HepG2 (cell line): ENCODE results near the gene DSTN. TPM values are rescaled to one million over a fixed set of nuclear protein-coding genes. Genes with fewer than 3 reads are reported as not detected.

ENCODE experiments used
- ATAC-seq: fragments of 200-7000 bp; cut with Tn5 transposase; 3 replicates; pipeline ENCODE4 v1.9.1; 2020; ENCODE audit warnings: mild to moderate bottlenecking, moderate library complexity
- BruUV-seq: library from RNA; stranded (reverse); fragments of 400-500 nt; replicated peaks from 2 replicates; lab custom pipeline; 2021; lab: Mats Ljungman, UMichigan
- CTCF ChIA-PET: fragments of 300-600 bp; formaldehyde crosslinking; extraction: SDS; loops from one replicate; lab custom pipeline; 2021; ENCODE audit warnings: low total read pairs, inconsistent platforms, low intra/inter-chr PET ratio; lab: Yijun Ruan, JAX
- POLR2A ChIA-PET: fragments of 350-600 bp; sonication (Branson Sonifier 250); formaldehyde crosslinking; loops from one replicate; lab custom pipeline; 2020; ENCODE audit warnings: antibody characterized with exemption, inconsistent platforms; lab: Yijun Ruan, JAX
- DNase-seq: peaks from one replicate; pipeline ENCODE4 v3.0.0-alpha.2; 2015; ENCODE audit warnings: low spot score
- FAIRE-seq: peaks from 3 replicates; lab custom pipeline; 2011; peaks lifted over from hg19 to GRCh38; lab: Jason Lieb, UNC
- H2AFZ ChIP-seq: one replicate; pipeline ENCODE4 v1.6.1; 2011; ENCODE audit warnings: low read length, inconsistent platforms
- H3K27ac ChIP-seq: fragments of 300-600 bp; 3 replicates; pipeline ENCODE4 v1.8.0; 2011; ENCODE audit warnings: mixed run types, mild to moderate bottlenecking, mixed read lengths, low read length, inconsistent platforms; ENCODE audit not compliant: insufficient read depth; ENCODE audit errors: extremely low read length
- H3K27me3 ChIP-seq, 2 experiments: fragments of 200-600 bp in 1 of 2; 2 replicates in 1 of 2; 3 replicates in 1 of 2; pipeline versions ENCODE4 v1.6.0 to v1.8.0; 2011; ENCODE audit warnings: low read length in 2 of 2, mild to moderate bottlenecking in 2 of 2, moderate library complexity in 2 of 2, inconsistent platforms in 1 of 2; ENCODE audit not compliant: insufficient read depth in 2 of 2, control insufficient read depth in 1 of 2
- H3K36me3 ChIP-seq, 2 experiments: fragments of 200-600 bp in 1 of 2; replicated peaks in 1 of 2; 2 replicates in 1 of 2; 3 replicates in 1 of 2; pipeline versions ENCODE4 v1.5.1 to v1.8.0; 2011; ENCODE audit warnings: low read length in 2 of 2, inconsistent platforms in 1 of 2; ENCODE audit not compliant: insufficient read depth in 2 of 2, control insufficient read depth in 1 of 2
- H3K4me1 ChIP-seq: 2 replicates; pipeline ENCODE4 v1.5.1; 2012; ENCODE audit warnings: low read length, inconsistent platforms; ENCODE audit not compliant: insufficient read depth
- H3K4me2 ChIP-seq: 2 replicates; pipeline ENCODE4 v1.6.0; 2011; ENCODE audit warnings: low read depth, low read length, inconsistent platforms
- H3K4me3 ChIP-seq, 3 experiments: fragments of 200-600 bp in 1 of 3; sonication (generic), shearing (Covaris generic) in 1 of 3; replicated peaks in 1 of 3; 2 replicates each; pipeline ENCODE4 v1.5.1; 2011 to 2016; ENCODE audit warnings: low read length in 3 of 3, inconsistent platforms in 2 of 3, low read depth in 2 of 3, mild to moderate bottlenecking in 2 of 3, control low read depth in 1 of 3, mixed read lengths in 1 of 3; ENCODE audit not compliant: insufficient read depth in 1 of 3
- H3K79me2 ChIP-seq: one replicate; pipeline ENCODE4 v1.6.1; 2011; ENCODE audit warnings: low read length, inconsistent platforms; ENCODE audit not compliant: insufficient read depth
- H3K9ac ChIP-seq: 2 replicates; pipeline ENCODE4 v1.6.0; 2011; ENCODE audit warnings: mild to moderate bottlenecking, low read depth, low read length, inconsistent platforms; ENCODE audit not compliant: insufficient read depth
- H3K9me3 ChIP-seq: 2 replicates; pipeline ENCODE4 v1.5.1; 2012; ENCODE audit warnings: mild to moderate bottlenecking, low read length
- H4K20me1 ChIP-seq: 2 replicates; pipeline ENCODE4 v1.6.0; 2011; ENCODE audit warnings: inconsistent platforms, mild to moderate bottlenecking, low read length, moderate library complexity; ENCODE audit not compliant: insufficient read depth
- MTF1 ChIP-seq: sonication (generic); formaldehyde crosslinking; IDR thresholded peaks from 2 replicates; pipeline ENCODE4 v1.5.0; 2020; ENCODE audit warnings: missing genetic modification reagents
- NR3C1 ChIP-seq: sonication (generic); formaldehyde crosslinking; IDR thresholded peaks from 2 replicates; pipeline ENCODE4 v1.4.0; 2020; ENCODE audit warnings: missing genetic modification reagents
- PCBP1 ChIP-seq: fragments of 200-400 bp; formaldehyde crosslinking; IDR thresholded peaks from 2 replicates; pipeline ENCODE4 v1.6.1; 2017; ENCODE audit warnings: mild to moderate bottlenecking, low read depth, low read length, borderline replicate concordance
- PPARG ChIP-seq: conservative IDR thresholded peaks from 2 replicates; pipeline ENCODE4 v1.6.1; 2016; ENCODE audit warnings: missing biosample characterization, missing genetic modification reagents
- ZBTB40 ChIP-seq, 2 experiments: fragments of 450-650 bp in 1 of 2; sonication (generic) in 1 of 2; formaldehyde crosslinking in 1 of 2; IDR thresholded peaks; 2 replicates each; pipeline versions ENCODE4 v1.6.1 to v1.8.0; 2016 to 2022; ENCODE audit warnings: antibody characterized with exemption in 1 of 2, mild to moderate bottlenecking in 1 of 2, missing genetic modification reagents in 1 of 2
- ZNF263 ChIP-seq: sonication (generic); formaldehyde crosslinking; IDR thresholded peaks from 2 replicates; pipeline ENCODE4 v1.4.0; 2020; ENCODE audit warnings: missing genetic modification reagents
- WGBS: methylation state at CpG from one replicate; pipeline ENCODE4 v1.1.6; 2017; ENCODE audit warnings: low lambda C conversion rate; 5-methylcytosine and 5-hydroxymethylcytosine counted together
- in situ Hi-C: cut with HindIII; loops from 2 replicates; pipeline ENCODE4 v1.10.0; 2017; ENCODE audit warnings: low pct_unique_long_range_greater_than_20kb; ENCODE audit not compliant: extremely low pct_ligation_motif_present
- intact Hi-C: fragments of 100-400 bp; cut with micrococcal nuclease; formaldehyde crosslinking; loops from one replicate; pipeline ENCODE4 v1.10.0; 2022; ENCODE audit not compliant: unreplicated experiment
- polyA plus RNA-seq, 8 experiments: library from polyadenylated mRNA; depleted of rRNA in 3 of 8; stranded (reverse) in 7 of 8; unstranded in 1 of 8; fragments of >200 nt; fragmentation: Illumina TruSeq in 4 of 8; extraction: Trizol in 4 of 8; gene quantifications; 2 replicates each; pipeline versions ENCODE4 v1.2.1 to v1.2.3, GENCODE V29; 2011 to 2016; ENCODE audit warnings: low read depth in 4 of 8, missing spikeins in 1 of 8, mixed read lengths in 1 of 8; ENCODE audit not compliant: insufficient read depth in 1 of 8
- total RNA-seq, 5 experiments: library from RNA; depleted of rRNA; stranded (reverse); fragments of >200 nt; fragmentation: Illumina TruSeq; extraction: Trizol; gene quantifications; 2 replicates each; pipeline ENCODE4 v1.2.3, GENCODE V29; 2016; ENCODE audit warnings: low read depth in 1 of 5

Gene DSTN
- total and polyA plus RNA-seq, 2 of the 13 experiments (the other 11 are each of a cell fraction or from before 2014, with no cell fraction given): 27.6 to 106 TPM

GRCh38 chr20:17645010-17645409, 75.1 kb downstream of the DSTN start:
- BruUV-seq: no TSS peak
- ATAC-seq: no peak
- Histone ChIP-seq H3K36me3 (peaks cover 53 to 74% of the 10 kb centered on the region in 2 experiments), H2AFZ (no peak overlapping the region), H3K4me2 (no peak overlapping the region), H3K9me3 (no peaks in the 10 kb centered on the region), H4K20me1 (peaks cover 91% of the 10 kb centered on the region), H3K4me1 (peaks cover 40% of the 10 kb centered on the region), H3K27me3 (no peaks in the 10 kb centered on the region), H3K9ac (no peak overlapping the region), H3K27ac (no peak overlapping the region), H3K4me3 (no peak overlapping the region), H3K79me2 (peaks cover 86% of the 10 kb centered on the region)
- ChIA-PET CTCF (no interaction called here), POLR2A (no interaction called here)
- TF ChIP-seq PCBP1 (no peak), PPARG (no peak), MTF1 (CRISPR knock-in tag) (no peak), NR3C1 (CRISPR knock-in tag) (no peak), ZBTB40 (IDR thresholded peaks at IDR 0.05) (no peak), ZBTB40 (CRISPR knock-in tag; IDR thresholded peaks at IDR 0.05) (peak; percentile 72; the same call in 1 of the 2 replicates), ZNF263 (CRISPR knock-in tag) (0 out of 2 replicates have a peak, but pooled peaks have one; percentile 41)
- DNase-seq: no peak
- intact Hi-C loops: no loop called here
- in situ Hi-C loops: no loop called here
- WGBS: 97% methylated on average over 14 of the region's 14 CpGs
- no peak for FAIRE-seq
